Lower leg skin (tissue), 3 donors: Measurements from ENCODE around the gene GPBAR1.

ENCODE experiments used
- POLR2A ChIP-seq, 2 donors: fragments of 450-650 bp; IDR thresholded peaks; one replicate each; pipeline ENCODE4 v1.6.1; 2016 to 2017; ENCODE audit warnings: antibody characterized with exemption in 2 of 2, mild to moderate bottlenecking in 1 of 2, moderate library complexity in 1 of 2
- TF ChIP-seq, protein P1 (sequence below), 3 donors: fragments of 450-650 bp; IDR thresholded peaks; one replicate each; pipeline ENCODE4 v1.5.1; 2016; ENCODE audit warnings: antibody characterized with exemption in 3 of 3, mild to moderate bottlenecking in 3 of 3, moderate library complexity in 2 of 3

DNA sequence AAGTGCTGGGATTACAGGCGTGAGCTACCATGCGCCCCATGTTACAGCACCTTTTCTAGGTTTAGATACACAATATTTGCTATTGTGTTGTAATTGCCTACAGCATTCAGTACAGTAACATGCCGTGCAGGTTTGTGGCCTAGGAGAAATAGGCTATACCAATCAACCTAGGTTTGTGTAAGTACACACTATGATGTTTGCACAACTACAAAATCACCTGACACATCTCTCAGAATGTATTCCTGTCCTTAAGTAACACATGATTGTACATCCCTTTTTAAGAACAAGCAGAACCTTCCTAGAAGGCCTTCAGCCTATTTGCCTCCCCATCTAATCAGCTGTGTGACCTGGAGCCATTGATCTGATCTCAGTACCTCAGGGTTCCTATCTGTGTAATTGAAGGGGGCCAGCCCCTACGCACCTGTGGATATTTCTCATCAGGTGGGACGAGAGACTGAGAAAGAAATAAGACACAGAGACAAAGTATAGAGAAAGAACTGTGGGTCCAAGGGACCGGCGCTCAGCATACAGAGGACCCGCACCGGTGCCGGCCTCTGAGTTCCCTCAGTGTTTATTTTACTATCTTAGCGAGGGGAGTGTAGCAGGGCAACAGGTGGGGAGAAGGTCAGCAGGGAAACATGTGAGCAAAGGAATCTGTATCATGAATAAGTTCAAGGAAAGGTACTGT is 50.2 kb downstream of the GPBAR1 start:
- TF ChIP-seq, protein P1, sequence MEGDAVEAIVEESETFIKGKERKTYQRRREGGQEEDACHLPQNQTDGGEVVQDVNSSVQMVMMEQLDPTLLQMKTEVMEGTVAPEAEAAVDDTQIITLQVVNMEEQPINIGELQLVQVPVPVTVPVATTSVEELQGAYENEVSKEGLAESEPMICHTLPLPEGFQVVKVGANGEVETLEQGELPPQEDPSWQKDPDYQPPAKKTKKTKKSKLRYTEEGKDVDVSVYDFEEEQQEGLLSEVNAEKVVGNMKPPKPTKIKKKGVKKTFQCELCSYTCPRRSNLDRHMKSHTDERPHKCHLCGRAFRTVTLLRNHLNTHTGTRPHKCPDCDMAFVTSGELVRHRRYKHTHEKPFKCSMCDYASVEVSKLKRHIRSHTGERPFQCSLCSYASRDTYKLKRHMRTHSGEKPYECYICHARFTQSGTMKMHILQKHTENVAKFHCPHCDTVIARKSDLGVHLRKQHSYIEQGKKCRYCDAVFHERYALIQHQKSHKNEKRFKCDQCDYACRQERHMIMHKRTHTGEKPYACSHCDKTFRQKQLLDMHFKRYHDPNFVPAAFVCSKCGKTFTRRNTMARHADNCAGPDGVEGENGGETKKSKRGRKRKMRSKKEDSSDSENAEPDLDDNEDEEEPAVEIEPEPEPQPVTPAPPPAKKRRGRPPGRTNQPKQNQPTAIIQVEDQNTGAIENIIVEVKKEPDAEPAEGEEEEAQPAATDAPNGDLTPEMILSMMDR (IDR thresholded peaks at IDR 0.05), result no peak
- no peak for TF ChIP-seq POLR2A (IDR thresholded peaks at IDR 0.05)
